SK-N-SH treated with all-trans-retinoic acid at 6 μM for 48 hours (cell line): ENCODE data around the gene CELSR2.

Source experiments
- ISL1 ChIP-seq: fragments of 250-450 bp; sonication (Bioruptor Pico); IDR thresholded peaks from 2 replicates; pipeline ENCODE4 v2.1.2; 2022; ENCODE audit warnings: mild to moderate bottlenecking, moderate library complexity
- OSR1 ChIP-seq: fragments of 250-450 bp; sonication (Bioruptor Pico); IDR thresholded peaks from 2 replicates; pipeline ENCODE4 v1.8.0; 2022; ENCODE audit warnings: moderate library complexity, mild to moderate bottlenecking, inconsistent platforms
- RARB ChIP-seq: fragments of 250-450 bp; sonication (Bioruptor Pico); IDR thresholded peaks from 2 replicates; pipeline ENCODE4 v1.8.0; 2021; ENCODE audit warnings: mild to moderate bottlenecking, moderate library complexity
- TOX ChIP-seq: fragments of 250-450 bp; sonication (Bioruptor Pico); IDR thresholded peaks from 2 replicates; pipeline ENCODE4 v1.8.0; 2021; ENCODE audit warnings: mild to moderate bottlenecking, moderate library complexity, borderline replicate concordance
- ZFP3 ChIP-seq: fragments of 250-450 bp; sonication (Bioruptor Pico); IDR thresholded peaks from 2 replicates; pipeline ENCODE4 v1.5.0; 2020; ENCODE audit warnings: mild to moderate bottlenecking, moderate library complexity
- ZFP30 ChIP-seq: fragments of 450-650 bp; formaldehyde crosslinking; IDR thresholded peaks from 2 replicates; pipeline ENCODE4 v1.5.0; 2022; ENCODE audit warnings: mild to moderate bottlenecking, moderate library complexity
- ZNF565 ChIP-seq: fragments of 450-650 bp; formaldehyde crosslinking; conservative IDR thresholded peaks from 2 replicates; pipeline ENCODE4 v1.5.0; 2020; ENCODE audit warnings: low read depth, mild to moderate bottlenecking, moderate library complexity
- TF ChIP-seq, protein P1 (sequence below): fragments of 250-450 bp; sonication (Bioruptor Pico); IDR thresholded peaks from 2 replicates; pipeline ENCODE4 v1.5.0; 2020; ENCODE audit warnings: mild to moderate bottlenecking, moderate library complexity

DNA sequence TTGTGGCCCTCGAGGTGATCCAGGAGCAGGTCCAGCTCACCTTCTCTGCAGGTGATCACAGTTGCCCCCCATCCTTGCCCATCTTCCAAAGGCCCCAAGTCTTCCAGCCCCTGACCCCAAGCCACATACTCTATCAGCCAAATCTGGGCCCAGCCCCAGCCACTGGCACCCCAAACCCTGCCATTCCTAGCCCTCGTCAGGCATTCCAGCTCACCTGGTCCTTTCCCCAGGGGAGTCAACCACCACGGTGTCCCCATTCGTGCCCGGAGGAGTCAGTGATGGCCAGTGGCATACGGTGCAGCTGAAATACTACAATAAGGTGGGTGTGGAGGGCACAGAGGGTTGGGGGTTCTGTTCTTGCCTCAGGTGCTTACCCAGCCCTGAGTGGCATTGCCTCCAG lies 12.2 kb downstream of the CELSR2 start:
- TF ChIP-seq ZFP3: no peak
- TF ChIP-seq ZFP30 (CRISPR knock-in tag): no peak
- no peak for TF ChIP-seq ZNF565 (CRISPR knock-in tag)
- TF ChIP-seq RARB (CRISPR knock-in tag): no peak
- TF ChIP-seq, protein P1, sequence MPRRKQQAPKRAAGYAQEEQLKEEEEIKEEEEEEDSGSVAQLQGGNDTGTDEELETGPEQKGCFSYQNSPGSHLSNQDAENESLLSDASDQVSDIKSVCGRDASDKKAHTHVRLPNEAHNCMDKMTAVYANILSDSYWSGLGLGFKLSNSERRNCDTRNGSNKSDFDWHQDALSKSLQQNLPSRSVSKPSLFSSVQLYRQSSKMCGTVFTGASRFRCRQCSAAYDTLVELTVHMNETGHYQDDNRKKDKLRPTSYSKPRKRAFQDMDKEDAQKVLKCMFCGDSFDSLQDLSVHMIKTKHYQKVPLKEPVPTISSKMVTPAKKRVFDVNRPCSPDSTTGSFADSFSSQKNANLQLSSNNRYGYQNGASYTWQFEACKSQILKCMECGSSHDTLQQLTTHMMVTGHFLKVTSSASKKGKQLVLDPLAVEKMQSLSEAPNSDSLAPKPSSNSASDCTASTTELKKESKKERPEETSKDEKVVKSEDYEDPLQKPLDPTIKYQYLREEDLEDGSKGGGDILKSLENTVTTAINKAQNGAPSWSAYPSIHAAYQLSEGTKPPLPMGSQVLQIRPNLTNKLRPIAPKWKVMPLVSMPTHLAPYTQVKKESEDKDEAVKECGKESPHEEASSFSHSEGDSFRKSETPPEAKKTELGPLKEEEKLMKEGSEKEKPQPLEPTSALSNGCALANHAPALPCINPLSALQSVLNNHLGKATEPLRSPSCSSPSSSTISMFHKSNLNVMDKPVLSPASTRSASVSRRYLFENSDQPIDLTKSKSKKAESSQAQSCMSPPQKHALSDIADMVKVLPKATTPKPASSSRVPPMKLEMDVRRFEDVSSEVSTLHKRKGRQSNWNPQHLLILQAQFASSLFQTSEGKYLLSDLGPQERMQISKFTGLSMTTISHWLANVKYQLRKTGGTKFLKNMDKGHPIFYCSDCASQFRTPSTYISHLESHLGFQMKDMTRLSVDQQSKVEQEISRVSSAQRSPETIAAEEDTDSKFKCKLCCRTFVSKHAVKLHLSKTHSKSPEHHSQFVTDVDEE: no peak
- no peak for TF ChIP-seq ISL1 (CRISPR knock-in tag)
- TF ChIP-seq TOX (CRISPR knock-in tag): no peak
- TF ChIP-seq OSR1 (CRISPR knock-in tag): no peak
